Endothelial cell of umbilical vein (primary cell): Measurements from ENCODE around the gene AMH. TPM values are rescaled to one million over a fixed set of nuclear protein-coding genes. Genes with fewer than 3 reads are reported as not detected.

Experiments
- BruUV-seq: library from RNA; stranded (reverse); fragments of 400-500 nt; replicated peaks from 2 replicates; lab custom pipeline; 2021; lab: Mats Ljungman, UMichigan
- CTCF ChIA-PET: fragments of 300-600, 350-600 bp; sonication (Branson Sonifier 250); formaldehyde crosslinking; loops from one replicate; lab custom pipeline; 2021; ENCODE audit warnings: antibody characterized with exemption, inconsistent platforms; lab: Charles Lee
- POLR2A ChIA-PET: fragments of 300-600, 350-600 bp; sonication (Branson Sonifier 250); formaldehyde crosslinking; loops from one replicate; lab custom pipeline; 2021; ENCODE audit warnings: antibody characterized with exemption, inconsistent platforms; lab: Charles Lee
- DNase-seq: peaks from one replicate; pipeline ENCODE4 v3.0.0-alpha.2; 2011; ENCODE audit warnings: low read depth, low spot score
- FAIRE-seq: peaks from 2 replicates; lab custom pipeline; 2011; peaks lifted over from hg19 to GRCh38; lab: Jason Lieb, UNC
- H2AFZ ChIP-seq: 2 replicates; pipeline ENCODE4 v1.6.0; 2012; ENCODE audit warnings: low read depth, low read length, control low read depth, inconsistent platforms
- H3K27ac ChIP-seq: 2 replicates; pipeline ENCODE4 v1.5.1; 2011; ENCODE audit warnings: low read depth, mild to moderate bottlenecking, control low read depth, low read length, moderate library complexity; ENCODE audit not compliant: insufficient read depth
- H3K27me3 ChIP-seq, 2 experiments: 2 replicates each; pipeline versions ENCODE4 v1.6.0 to v1.6.1; 2011; ENCODE audit warnings: low read length in 2 of 2, mixed read lengths in 1 of 2; ENCODE audit not compliant: control insufficient read depth in 2 of 2, insufficient read depth in 2 of 2
- H3K36me3 ChIP-seq, 2 experiments: 2 replicates in 1 of 2; 3 replicates in 1 of 2; pipeline ENCODE4 v1.5.1; 2011; ENCODE audit warnings: low read length in 2 of 2, mild to moderate bottlenecking in 1 of 2, moderate library complexity in 1 of 2; ENCODE audit not compliant: control insufficient read depth in 2 of 2, insufficient read depth in 2 of 2; ENCODE audit errors: extremely low read depth in 1 of 2
- H3K4me1 ChIP-seq: 3 replicates; pipeline ENCODE4 v1.5.1; 2011; ENCODE audit warnings: mild to moderate bottlenecking, low read length; ENCODE audit not compliant: control insufficient read depth, insufficient read depth; ENCODE audit errors: extremely low read depth
- H3K4me2 ChIP-seq: 2 replicates; pipeline ENCODE4 v1.6.1; 2011; ENCODE audit warnings: low read length, control low read depth, mixed read lengths; ENCODE audit not compliant: insufficient read depth
- H3K4me3 ChIP-seq, 3 experiments: fragments of 200-600 bp in 1 of 3; sonication (generic), shearing (Covaris generic) in 1 of 3; replicated peaks in 1 of 3; 2 replicates each; pipeline ENCODE4 v1.5.1; 2011 to 2016; ENCODE audit warnings: control low read depth in 3 of 3, low read length in 3 of 3, mild to moderate bottlenecking in 2 of 3, inconsistent platforms in 1 of 3, low read depth in 1 of 3, moderate library complexity in 1 of 3; ENCODE audit not compliant: insufficient read depth in 1 of 3
- H3K79me2 ChIP-seq: 2 replicates; pipeline ENCODE4 v1.6.0; 2012; ENCODE audit warnings: low read length, inconsistent platforms; ENCODE audit not compliant: control insufficient read depth, insufficient read depth
- H3K9ac ChIP-seq: replicated peaks from 2 replicates; pipeline ENCODE3; 2011; ENCODE audit warnings: low read length, control low read depth; ENCODE audit not compliant: insufficient read depth; ENCODE audit errors: extremely low read depth
- H3K9me1 ChIP-seq: replicated peaks from 3 replicates; pipeline ENCODE4 v1.6.0; 2011; ENCODE audit warnings: mild to moderate bottlenecking, low read length; ENCODE audit not compliant: control insufficient read depth, insufficient read depth; ENCODE audit errors: extremely low read depth
- H3K9me3 ChIP-seq: replicated peaks from 2 replicates; pipeline ENCODE4 v1.5.1; 2012; ENCODE audit warnings: low read length, inconsistent platforms; ENCODE audit not compliant: control insufficient read depth, insufficient read depth
- H4K20me1 ChIP-seq: replicated peaks from 2 replicates; pipeline ENCODE3; 2011; ENCODE audit warnings: mild to moderate bottlenecking, low read length; ENCODE audit not compliant: control insufficient read depth, insufficient read depth; ENCODE audit errors: extremely low read depth
- EZH2 ChIP-seq: IDR thresholded peaks from 2 replicates; pipeline ENCODE4 v1.6.1; 2012; ENCODE audit warnings: borderline replicate concordance, low read depth, mild to moderate bottlenecking, moderate library complexity, low read length, inconsistent platforms; ENCODE audit not compliant: severe bottlenecking
- FOS ChIP-seq: IDR thresholded peaks from 2 replicates; pipeline ENCODE4 v1.6.1; 2011; ENCODE audit warnings: mild to moderate bottlenecking, low read length, moderate library complexity, borderline replicate concordance; ENCODE audit not compliant: insufficient read depth
- GATA2 ChIP-seq: IDR thresholded peaks from 2 replicates; pipeline ENCODE4 v1.7.0; 2011; ENCODE audit warnings: low read depth, mild to moderate bottlenecking, moderate library complexity, mixed read lengths, low read length; ENCODE audit not compliant: insufficient read length, insufficient read depth
- JUN ChIP-seq: IDR thresholded peaks from 2 replicates; pipeline ENCODE4 v1.6.1; 2011; ENCODE audit warnings: borderline replicate concordance, low read depth; ENCODE audit not compliant: insufficient read length, insufficient read depth
- MYC ChIP-seq: IDR thresholded peaks from one replicate; pipeline ENCODE4 v1.6.1; 2011; ENCODE audit warnings: mild to moderate bottlenecking, low read depth, low read length
- POLR2A ChIP-seq: IDR thresholded peaks from 2 replicates; pipeline ENCODE4 v1.6.1; 2012; ENCODE audit warnings: low read depth, mild to moderate bottlenecking, control low read depth, low read length
- POLR2AphosphoS5 ChIP-seq: IDR thresholded peaks from 2 replicates; pipeline ENCODE4 v1.6.1; 2012; ENCODE audit warnings: low read depth, mild to moderate bottlenecking, control low read depth, low read length, moderate library complexity; ENCODE audit not compliant: insufficient read depth
- dilution Hi-C: fragments of 300-500 bp; cut with MboI; formaldehyde crosslinking; loops from one replicate; pipeline ENCODE4 v1.15.0; 2019; ENCODE audit warnings: low sequenced_read_pairs; ENCODE audit not compliant: extremely low pct_ligation_motif_present
- intact Hi-C: fragments of 100-400 bp; cut with micrococcal nuclease; formaldehyde crosslinking; loops from one replicate; pipeline ENCODE4 v1.10.0; 2022
- polyA plus RNA-seq, 4 experiments: library from polyadenylated mRNA; depleted of rRNA in 3 of 4; stranded (reverse) in 3 of 4; unstranded in 1 of 4; fragments of >200 nt; gene quantifications; 2 replicates each; pipeline versions ENCODE4 v1.2.1 to v1.2.3, GENCODE V29; 2011 to 2012; ENCODE audit warnings: missing spikeins in 1 of 4
- total RNA-seq: library from RNA; stranded (reverse); gene quantifications from 2 replicates; pipeline ENCODE4 v1.2.3, GENCODE V29; 2021
- TF ChIP-seq, protein P1 (sequence below), 2 donors: IDR thresholded peaks; 1 replicate in 1 of 2; 2 replicates in 1 of 2; pipeline ENCODE4 v1.5.1; 2011; ENCODE audit warnings: low read length in 2 of 2, mild to moderate bottlenecking in 2 of 2, moderate library complexity in 2 of 2, control low read depth in 1 of 2, inconsistent platforms in 1 of 2, low read depth in 1 of 2; ENCODE audit not compliant: insufficient read depth in 1 of 2; ENCODE audit errors: extremely low read depth in 1 of 2
- TF ChIP-seq, protein P2 (sequence below): IDR thresholded peaks from 2 replicates; pipeline ENCODE4 v1.6.1; 2011; ENCODE audit not compliant: insufficient read depth, insufficient read length

AMH gene
- total and polyA plus RNA-seq, 2 donors (not counting 3 experiments of a cell fraction or from before 2014, with no cell fraction given) = 3.3 to 9.6 TPM

DNA sequence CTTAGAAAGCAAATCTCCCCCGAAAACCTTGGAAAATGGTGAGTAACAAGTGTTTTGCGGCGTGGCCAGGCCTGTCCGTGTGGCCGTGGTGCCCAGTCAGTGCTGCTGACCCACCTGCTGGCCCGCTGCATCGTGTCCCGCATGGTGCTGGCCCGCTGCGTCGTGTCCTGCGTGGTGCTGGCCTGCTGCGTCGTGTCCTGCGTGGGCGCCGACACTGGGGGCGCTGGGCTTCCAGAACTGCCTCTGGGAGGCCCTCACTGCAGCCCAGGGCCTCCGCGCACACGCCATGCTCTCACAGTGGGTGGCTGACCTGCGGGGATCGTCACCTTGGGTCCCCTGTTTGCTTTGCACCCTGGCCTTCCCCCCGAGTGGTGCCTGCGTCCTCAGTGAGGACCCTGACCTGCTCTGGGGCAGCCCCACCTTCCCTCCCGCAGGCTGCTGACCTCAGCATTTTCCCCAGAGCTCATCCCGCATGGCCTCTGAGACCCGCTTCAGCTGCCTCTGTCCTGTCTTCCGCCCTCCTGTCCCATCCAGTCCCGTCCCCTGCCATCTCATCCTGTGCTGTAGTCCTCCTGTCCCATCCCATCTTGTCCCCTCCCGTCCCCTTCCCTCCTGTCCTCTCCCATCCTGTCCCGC is 23.6 kb upstream of the AMH start:
- no peaks in the 10 kb centered on the region for H3K4me1 ChIP-seq
- FAIRE-seq (no peak), DNase-seq (no peak)
- intact Hi-C loops (no loop called here), dilution Hi-C loops (no loop called here)
- no peaks in the 10 kb centered on the region for H4K20me1 ChIP-seq
- H3K79me2 ChIP-seq = no peaks in the 10 kb centered on the region
- H3K27me3 ChIP-seq = no peaks in the 10 kb centered on the region
- ChIA-PET CTCF (interaction anchor here (1.3 kb wide), 1 partner anchor 70 kb away, joined by 5 read pairs; no protein-coding TSS in a partner anchor), POLR2A (no interaction called here)
- no peak overlapping the region for H3K4me3 ChIP-seq
- no peak overlapping the region for H2AFZ ChIP-seq
- H3K9me3 ChIP-seq = no peaks in the 10 kb centered on the region
- H3K9ac ChIP-seq = no peak overlapping the region
- no peak overlapping the region for H3K27ac ChIP-seq
- H3K4me2 ChIP-seq = no peak overlapping the region
- no peaks in the 10 kb centered on the region for H3K9me1 ChIP-seq
- TF ChIP-seq JUN = no peak
- no peak for TF ChIP-seq POLR2AphosphoS5
- TF ChIP-seq, protein P1, sequence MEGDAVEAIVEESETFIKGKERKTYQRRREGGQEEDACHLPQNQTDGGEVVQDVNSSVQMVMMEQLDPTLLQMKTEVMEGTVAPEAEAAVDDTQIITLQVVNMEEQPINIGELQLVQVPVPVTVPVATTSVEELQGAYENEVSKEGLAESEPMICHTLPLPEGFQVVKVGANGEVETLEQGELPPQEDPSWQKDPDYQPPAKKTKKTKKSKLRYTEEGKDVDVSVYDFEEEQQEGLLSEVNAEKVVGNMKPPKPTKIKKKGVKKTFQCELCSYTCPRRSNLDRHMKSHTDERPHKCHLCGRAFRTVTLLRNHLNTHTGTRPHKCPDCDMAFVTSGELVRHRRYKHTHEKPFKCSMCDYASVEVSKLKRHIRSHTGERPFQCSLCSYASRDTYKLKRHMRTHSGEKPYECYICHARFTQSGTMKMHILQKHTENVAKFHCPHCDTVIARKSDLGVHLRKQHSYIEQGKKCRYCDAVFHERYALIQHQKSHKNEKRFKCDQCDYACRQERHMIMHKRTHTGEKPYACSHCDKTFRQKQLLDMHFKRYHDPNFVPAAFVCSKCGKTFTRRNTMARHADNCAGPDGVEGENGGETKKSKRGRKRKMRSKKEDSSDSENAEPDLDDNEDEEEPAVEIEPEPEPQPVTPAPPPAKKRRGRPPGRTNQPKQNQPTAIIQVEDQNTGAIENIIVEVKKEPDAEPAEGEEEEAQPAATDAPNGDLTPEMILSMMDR (IDR thresholded peaks at IDR 0.05; ENCODE audit: extremely low read depth in 1 of 2, insufficient read depth in 1 of 2, low read depth in 1 of 2, low read length in 2 of 2) = no peak
- TF ChIP-seq, protein P2, sequence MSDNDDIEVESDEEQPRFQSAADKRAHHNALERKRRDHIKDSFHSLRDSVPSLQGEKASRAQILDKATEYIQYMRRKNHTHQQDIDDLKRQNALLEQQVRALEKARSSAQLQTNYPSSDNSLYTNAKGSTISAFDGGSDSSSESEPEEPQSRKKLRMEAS = no peak
- no peak for TF ChIP-seq POLR2A
- TF ChIP-seq FOS = no peak
- no peak for TF ChIP-seq MYC
- no peak for TF ChIP-seq GATA2
- TF ChIP-seq EZH2 = no peak
- H3K36me3 ChIP-seq = peaks cover 2 to 26% of the 10 kb centered on the region in 2 experiments
- no TSS peak for BruUV-seq
